Panc1 (cell line): ENCODE measurements around the gene CAMKMT.

Experiments used
- CTCF ChIP-seq: fragments of 450-650 bp; IDR thresholded peaks from 2 replicates; pipeline ENCODE4 v1.5.1; 2017; ENCODE audit warnings: mild to moderate bottlenecking
- POLR2AphosphoS5 ChIP-seq: IDR thresholded peaks from 2 replicates; pipeline ENCODE4 v1.6.1; 2012; ENCODE audit warnings: mild to moderate bottlenecking, low read depth, low read length, moderate library complexity
- REST ChIP-seq, 2 experiments: IDR thresholded peaks; 2 replicates each; pipeline ENCODE4 v1.6.1; 2011 to 2012; ENCODE audit warnings: low read depth in 2 of 2, control low read depth in 1 of 2, low read length in 1 of 2, mild to moderate bottlenecking in 1 of 2, moderate library complexity in 1 of 2; ENCODE audit not compliant: insufficient read depth in 1 of 2
- SIN3A ChIP-seq: IDR thresholded peaks from 2 replicates; pipeline ENCODE4 v1.6.1; 2012; ENCODE audit warnings: low read depth, mild to moderate bottlenecking, low read length, moderate library complexity, borderline replicate concordance; ENCODE audit not compliant: insufficient read depth

GRCh38 chr2:44348400-44348799 lies 13.3 kb upstream of the CAMKMT start:
- TF ChIP-seq POLR2AphosphoS5 (no peak), CTCF (no peak), REST (IDR thresholded peaks at IDR 0.05; ENCODE audit: insufficient read depth in 1 of 2, low read depth in 2 of 2, low read length in 1 of 2) (no peak), SIN3A (no peak)
